OCI-LY7 (cell line): ENCODE results near the gene HADHB. TPM values are rescaled to one million over a fixed set of nuclear protein-coding genes. Genes with fewer than 3 reads are reported as not detected.

Experiments
- BruUV-seq: library from RNA; stranded (reverse); fragments of 400-500 nt; replicated peaks from 2 replicates; lab custom pipeline; 2021; lab: Mats Ljungman, UMichigan
- CTCF ChIA-PET: fragments of 300-600 bp; sonication (Branson Sonifier 250); formaldehyde crosslinking; loops from one replicate; lab custom pipeline; 2022; ENCODE audit warnings: antibody characterized with exemption; ENCODE audit not compliant: unreplicated experiment; lab: Charles Lee
- POLR2A ChIA-PET: fragments of 300-600 bp; sonication (Branson Sonifier 250); formaldehyde crosslinking; loops from one replicate; lab custom pipeline; 2022; ENCODE audit warnings: antibody characterized with exemption; lab: Charles Lee
- DNase-seq: peaks from one replicate; pipeline ENCODE4 v3.0.0-alpha.2; 2015; ENCODE audit warnings: low spot score
- H2AFZ ChIP-seq: fragments of 200-600 bp; sonication (generic), shearing (Covaris generic); 2 replicates; pipeline ENCODE4 v1.6.1; 2014; ENCODE audit warnings: mild to moderate bottlenecking, antibody characterized with exemption, low read length, moderate library complexity
- H3K27ac ChIP-seq: fragments of 200-600 bp; sonication (generic); 2 replicates; pipeline ENCODE4 v1.5.1; 2014; ENCODE audit warnings: mixed run types, low read depth, mild to moderate bottlenecking, moderate library complexity, low read length, inconsistent platforms; ENCODE audit not compliant: poor library complexity, severe bottlenecking
- H3K36me3 ChIP-seq: fragments of 200-600 bp; sonication (generic); 2 replicates; pipeline ENCODE4 v1.6.1; 2014; ENCODE audit warnings: mild to moderate bottlenecking, antibody characterized with exemption, low read length, moderate library complexity, mixed read lengths; ENCODE audit not compliant: insufficient read depth
- H3K4me1 ChIP-seq: fragments of 200-600 bp; sonication (generic); 2 replicates; pipeline ENCODE4 v1.5.1; 2014; ENCODE audit warnings: mild to moderate bottlenecking, low read length; ENCODE audit not compliant: insufficient read depth, poor library complexity, severe bottlenecking
- H3K4me2 ChIP-seq: fragments of 200-600 bp; sonication (generic); 2 replicates; pipeline ENCODE4 v1.6.1; 2014; ENCODE audit warnings: mild to moderate bottlenecking, low read length
- H3K4me3 ChIP-seq: fragments of 200-600 bp; sonication (generic); 2 replicates; pipeline ENCODE4 v1.5.1; 2014; ENCODE audit warnings: mild to moderate bottlenecking, low read depth, low read length; ENCODE audit not compliant: poor library complexity, severe bottlenecking
- H3K79me2 ChIP-seq: fragments of 200-600 bp; sonication (generic); 2 replicates; pipeline ENCODE4 v1.6.1; 2016; ENCODE audit warnings: low read depth, mild to moderate bottlenecking, low read length, moderate library complexity, mixed read lengths; ENCODE audit not compliant: insufficient read depth
- H3K9me2 ChIP-seq: fragments of 200-600 bp; sonication (generic); 2 replicates; pipeline ENCODE4 v1.6.1; 2016; ENCODE audit warnings: mild to moderate bottlenecking, low read length, mixed read lengths; ENCODE audit not compliant: insufficient read depth
- H3K9me3 ChIP-seq: fragments of 200-600 bp; sonication (generic); 2 replicates; pipeline ENCODE4 v1.6.1; 2014; ENCODE audit warnings: mild to moderate bottlenecking, mixed run types, low read length, mixed read lengths
- H4K20me1 ChIP-seq: fragments of 200-600 bp; sonication (generic); 2 replicates; pipeline ENCODE4 v1.6.1; 2014; ENCODE audit warnings: mild to moderate bottlenecking, antibody characterized with exemption, low read length, moderate library complexity, mixed read lengths; ENCODE audit not compliant: insufficient read depth
- EZH2phosphoT487 ChIP-seq: fragments of 200-600 bp; sonication (generic); IDR thresholded peaks from 2 replicates; pipeline ENCODE4 v1.6.1; 2018; ENCODE audit warnings: low read depth, borderline replicate concordance, mild to moderate bottlenecking, mixed run types, antibody characterized with exemption, low read length, moderate library complexity, mixed read lengths
- intact Hi-C: fragments of 100-400 bp; cut with micrococcal nuclease; formaldehyde crosslinking; loops from one replicate; pipeline ENCODE4 v1.10.0; 2022; ENCODE audit not compliant: unreplicated experiment
- total RNA-seq, 2 experiments: library from RNA; depleted of rRNA in 1 of 2; stranded (reverse); fragments of >200 nt in 1 of 2; shearing (Covaris generic) in 1 of 2; gene quantifications; 2 replicates each; pipeline ENCODE4 v1.2.3, GENCODE V29; 2014 to 2022
- TF ChIP-seq, protein P1 (sequence below): fragments of 200-600 bp; sonication (generic); conservative IDR thresholded peaks from 2 replicates; pipeline ENCODE4 v1.5.1; 2014; ENCODE audit warnings: mild to moderate bottlenecking, antibody characterized with exemption, low read length, moderate library complexity, mixed read lengths

HADHB gene
- total RNA-seq, 2 experiments from 2014 or later, result 35.5 to 55.7 TPM

- TF ChIP-seq EZH2phosphoT487, result no peak
- TF ChIP-seq, protein P1, sequence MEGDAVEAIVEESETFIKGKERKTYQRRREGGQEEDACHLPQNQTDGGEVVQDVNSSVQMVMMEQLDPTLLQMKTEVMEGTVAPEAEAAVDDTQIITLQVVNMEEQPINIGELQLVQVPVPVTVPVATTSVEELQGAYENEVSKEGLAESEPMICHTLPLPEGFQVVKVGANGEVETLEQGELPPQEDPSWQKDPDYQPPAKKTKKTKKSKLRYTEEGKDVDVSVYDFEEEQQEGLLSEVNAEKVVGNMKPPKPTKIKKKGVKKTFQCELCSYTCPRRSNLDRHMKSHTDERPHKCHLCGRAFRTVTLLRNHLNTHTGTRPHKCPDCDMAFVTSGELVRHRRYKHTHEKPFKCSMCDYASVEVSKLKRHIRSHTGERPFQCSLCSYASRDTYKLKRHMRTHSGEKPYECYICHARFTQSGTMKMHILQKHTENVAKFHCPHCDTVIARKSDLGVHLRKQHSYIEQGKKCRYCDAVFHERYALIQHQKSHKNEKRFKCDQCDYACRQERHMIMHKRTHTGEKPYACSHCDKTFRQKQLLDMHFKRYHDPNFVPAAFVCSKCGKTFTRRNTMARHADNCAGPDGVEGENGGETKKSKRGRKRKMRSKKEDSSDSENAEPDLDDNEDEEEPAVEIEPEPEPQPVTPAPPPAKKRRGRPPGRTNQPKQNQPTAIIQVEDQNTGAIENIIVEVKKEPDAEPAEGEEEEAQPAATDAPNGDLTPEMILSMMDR, result no peak
Observed at GRCh38 chr2:26313446-26313845, 68.7 kb downstream of the HADHB start.

DNA sequence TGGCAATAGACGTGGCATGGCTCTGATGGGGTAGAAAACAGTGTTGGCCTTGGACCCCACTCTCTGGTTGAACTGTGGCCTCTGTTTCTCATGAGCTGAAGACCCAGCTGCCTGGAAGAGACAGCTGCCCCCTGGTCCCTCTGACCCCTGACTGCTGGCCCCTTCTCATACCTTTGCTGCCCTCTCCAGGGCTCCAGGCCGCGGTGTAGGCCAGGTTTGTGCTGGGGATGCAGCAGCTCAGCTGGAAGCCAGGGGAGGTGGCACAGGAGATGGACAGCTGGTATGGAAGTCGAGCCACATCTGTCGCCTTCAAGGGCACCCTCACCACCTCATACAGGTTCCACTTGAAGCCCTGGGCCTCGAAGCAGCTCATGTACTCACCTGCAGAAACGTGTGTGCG, 69.5 kb downstream of the HADHB start:
- no peak for TF ChIP-seq EZH2phosphoT487
- TF ChIP-seq, protein P1, result no peak
- no peaks in the 10 kb centered on the region for H4K20me1 ChIP-seq
- intact Hi-C loops, result no loop called here
- DNase-seq, result no peak
- no peak overlapping the region for H2AFZ ChIP-seq
- no peaks in the 10 kb centered on the region for H3K9me2 ChIP-seq
- no peaks in the 10 kb centered on the region for H3K9me3 ChIP-seq
- ChIA-PET CTCF (no interaction called here), POLR2A (no interaction called here)
- no peak overlapping the region for H3K27ac ChIP-seq
- no peaks in the 10 kb centered on the region for H3K36me3 ChIP-seq
- H3K4me1 ChIP-seq, result no peaks in the 10 kb centered on the region
- no peaks in the 10 kb centered on the region for H3K79me2 ChIP-seq
- H3K4me2 ChIP-seq, result no peak overlapping the region
- BruUV-seq, result no TSS peak
- no peak overlapping the region for H3K4me3 ChIP-seq

More at GRCh38 chr2:26313446-26313845, 68.7 kb downstream of the HADHB start:
- Histone ChIP-seq H3K4me3 (no peak overlapping the region), H3K27ac (no peak overlapping the region), H3K36me3 (no peaks in the 10 kb centered on the region), H3K4me1 (no peaks in the 10 kb centered on the region), H2AFZ (no peak overlapping the region), H3K9me2 (no peaks in the 10 kb centered on the region), H3K79me2 (no peaks in the 10 kb centered on the region), H3K4me2 (no peak overlapping the region), H3K9me3 (no peaks in the 10 kb centered on the region), H4K20me1 (no peaks in the 10 kb centered on the region)
- no TSS peak for BruUV-seq
- ChIA-PET CTCF (no interaction called here), POLR2A (no interaction called here)
- no peak for DNase-seq
- intact Hi-C loops, result no loop called here

DNA sequence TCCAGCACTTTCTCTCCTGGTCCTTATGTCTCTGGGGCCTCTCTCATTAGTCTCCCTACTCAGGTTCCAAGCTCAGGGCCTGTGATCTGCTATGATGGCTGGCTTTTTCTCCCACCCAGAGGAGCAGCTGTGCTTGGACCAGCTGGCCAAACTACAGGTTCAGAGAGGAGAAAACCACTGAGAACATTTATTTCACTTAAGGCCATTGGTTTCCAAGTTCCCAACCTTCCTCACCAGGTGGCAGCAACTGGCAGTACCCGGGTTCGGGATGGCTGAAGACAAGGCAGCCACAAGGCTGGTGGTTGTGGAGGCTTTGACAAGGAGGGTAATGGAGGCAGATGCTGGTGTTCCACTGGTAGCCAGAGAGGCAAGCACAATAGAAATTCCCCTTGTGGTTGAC, 71.3 kb downstream of the HADHB start:
- POLR2A ChIA-PET, result no interaction called here
- H3K4me1 ChIP-seq, result no peaks in the 10 kb centered on the region

More for the DNA sequence above, 71.3 kb downstream of the HADHB start:
- no peak overlapping the region for H3K4me2 ChIP-seq
- H4K20me1 ChIP-seq, result no peaks in the 10 kb centered on the region
- DNase-seq, result peak; percentile 30
- H3K4me3 ChIP-seq, result no peak overlapping the region
- H3K9me3 ChIP-seq, result no peaks in the 10 kb centered on the region
- TF ChIP-seq EZH2phosphoT487, result no peak
- TF ChIP-seq, protein P1, result peak; percentile 60
- no TSS peak for BruUV-seq
- intact Hi-C loops, result no loop called here
- CTCF ChIA-PET, result no interaction called here
- H3K9me2 ChIP-seq, result no peaks in the 10 kb centered on the region
- H3K27ac ChIP-seq, result no peak overlapping the region
- no peak overlapping the region for H2AFZ ChIP-seq
- H3K36me3 ChIP-seq, result no peaks in the 10 kb centered on the region
- no peaks in the 10 kb centered on the region for H3K79me2 ChIP-seq
